Breast epithelium (tissue), 3 donors: ENCODE results near the gene FNDC11.

Experiments used
- CTCF ChIP-seq, 3 donors: fragments of 450-650 bp; IDR thresholded peaks; one replicate each; pipeline ENCODE4 v1.5.1; 2016 to 2017; ENCODE audit warnings: antibody characterized with exemption in 3 of 3, mild to moderate bottlenecking in 3 of 3, moderate library complexity in 3 of 3
- POLR2A ChIP-seq: fragments of 450-650 bp; IDR thresholded peaks from one replicate; pipeline ENCODE4 v1.6.1; 2016; ENCODE audit warnings: antibody characterized with exemption, mild to moderate bottlenecking, moderate library complexity

GRCh38 chr20:63534831-63535651 lies 18.9 kb upstream of the FNDC11 start:
- TF ChIP-seq POLR2A (no peak), CTCF (IDR thresholded peaks at IDR 0.05) (no peak)
